Measurements from ENCODE around the gene OGDH.
"Not testable (repeated sequence)": the region's sequence is repeated elsewhere in the genome, so short reads cannot be mapped to it uniquely, and the experiment has no call there.

- TF ChIP-seq YY1 (IDR thresholded peaks at IDR 0.05; ENCODE audit: insufficient read depth, insufficient read length); SUZ12 (IDR thresholded peaks at IDR 0.05; ENCODE audit: extremely low read depth, insufficient read depth, insufficient read length); ZNF274 (IDR thresholded peaks at IDR 0.05; ENCODE audit: low read depth, low read length): not testable (repeated sequence)
These were observed 9.2 kb upstream of the OGDH start for GRCh38 chr7:44597181-44597580.

Data from NT2/D1 (cell line).